Measurements from ENCODE around the gene SLC6A12.

SLC6A12 gene

DNA sequence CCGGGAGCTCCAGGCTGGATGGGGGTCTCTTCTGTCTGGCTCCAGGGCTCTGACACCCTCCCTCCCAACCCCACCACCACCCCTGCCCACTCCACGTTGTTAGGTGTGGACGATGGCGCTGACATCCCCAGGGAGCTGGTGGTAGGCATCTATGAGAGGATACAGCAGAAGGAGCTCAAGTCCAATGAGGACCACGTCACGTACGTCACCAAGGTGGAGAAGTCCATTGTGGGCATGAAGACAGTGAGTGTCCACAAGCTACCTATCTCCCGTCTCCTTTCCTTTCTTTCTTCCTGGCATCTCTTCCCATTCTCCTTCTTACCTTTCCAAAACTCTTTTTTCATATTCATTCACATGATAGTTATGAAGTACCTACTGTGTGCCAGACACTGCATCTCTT, 52.1 kb downstream of the SLC6A12 start:
- no peak for ATAC-seq
- TF ChIP-seq, protein P1, sequence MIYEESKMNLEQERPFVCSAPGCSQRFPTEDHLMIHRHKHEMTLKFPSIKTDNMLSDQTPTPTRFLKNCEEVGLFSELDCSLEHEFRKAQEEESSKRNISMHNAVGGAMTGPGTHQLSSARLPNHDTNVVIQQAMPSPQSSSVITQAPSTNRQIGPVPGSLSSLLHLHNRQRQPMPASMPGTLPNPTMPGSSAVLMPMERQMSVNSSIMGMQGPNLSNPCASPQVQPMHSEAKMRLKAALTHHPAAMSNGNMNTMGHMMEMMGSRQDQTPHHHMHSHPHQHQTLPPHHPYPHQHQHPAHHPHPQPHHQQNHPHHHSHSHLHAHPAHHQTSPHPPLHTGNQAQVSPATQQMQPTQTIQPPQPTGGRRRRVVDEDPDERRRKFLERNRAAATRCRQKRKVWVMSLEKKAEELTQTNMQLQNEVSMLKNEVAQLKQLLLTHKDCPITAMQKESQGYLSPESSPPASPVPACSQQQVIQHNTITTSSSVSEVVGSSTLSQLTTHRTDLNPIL (CRISPR knock-in tag; IDR thresholded peaks at IDR 0.05; ENCODE audit: low read depth) = no peak

DNA sequence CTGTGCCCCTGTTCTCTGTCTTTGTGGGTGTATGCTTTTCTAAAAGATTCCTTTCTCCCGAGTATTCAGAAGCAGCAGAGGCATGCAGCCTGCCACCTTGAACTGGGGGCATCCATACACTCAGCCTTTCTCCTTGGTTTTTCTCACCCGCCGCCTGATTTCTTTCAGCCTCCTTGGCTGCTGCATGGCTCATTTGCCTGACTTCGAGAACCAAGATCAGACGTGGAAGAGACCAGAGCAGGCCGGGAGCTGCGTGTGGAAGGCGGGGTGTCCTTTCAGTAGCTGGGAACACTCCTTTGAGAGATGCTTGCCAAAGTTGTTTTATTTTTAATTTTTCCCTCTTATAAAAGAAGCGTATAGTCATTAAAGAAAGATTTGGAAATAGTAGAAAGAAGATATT, 53.1 kb downstream of the SLC6A12 start:
- ATAC-seq = no peak
- TF ChIP-seq ZNF8 (CRISPR knock-in tag; IDR thresholded peaks at IDR 0.05) = no peak
- TF ChIP-seq RARB (CRISPR knock-in tag; IDR thresholded peaks at IDR 0.05) = no peak
- no peak for TF ChIP-seq ZNF70 (CRISPR knock-in tag; IDR thresholded peaks at IDR 0.05)
- no peak for TF ChIP-seq CSDC2 (CRISPR knock-in tag; IDR thresholded peaks at IDR 0.05)
- TF ChIP-seq, protein P2, sequence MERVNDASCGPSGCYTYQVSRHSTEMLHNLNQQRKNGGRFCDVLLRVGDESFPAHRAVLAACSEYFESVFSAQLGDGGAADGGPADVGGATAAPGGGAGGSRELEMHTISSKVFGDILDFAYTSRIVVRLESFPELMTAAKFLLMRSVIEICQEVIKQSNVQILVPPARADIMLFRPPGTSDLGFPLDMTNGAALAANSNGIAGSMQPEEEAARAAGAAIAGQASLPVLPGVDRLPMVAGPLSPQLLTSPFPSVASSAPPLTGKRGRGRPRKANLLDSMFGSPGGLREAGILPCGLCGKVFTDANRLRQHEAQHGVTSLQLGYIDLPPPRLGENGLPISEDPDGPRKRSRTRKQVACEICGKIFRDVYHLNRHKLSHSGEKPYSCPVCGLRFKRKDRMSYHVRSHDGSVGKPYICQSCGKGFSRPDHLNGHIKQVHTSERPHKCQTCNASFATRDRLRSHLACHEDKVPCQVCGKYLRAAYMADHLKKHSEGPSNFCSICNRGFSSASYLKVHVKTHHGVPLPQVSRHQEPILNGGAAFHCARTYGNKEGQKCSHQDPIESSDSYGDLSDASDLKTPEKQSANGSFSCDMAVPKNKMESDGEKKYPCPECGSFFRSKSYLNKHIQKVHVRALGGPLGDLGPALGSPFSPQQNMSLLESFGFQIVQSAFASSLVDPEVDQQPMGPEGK (CRISPR knock-in tag; IDR thresholded peaks at IDR 0.05; ENCODE audit: borderline replicate concordance) = no peak
- TF ChIP-seq TOX (CRISPR knock-in tag; IDR thresholded peaks at IDR 0.05; ENCODE audit: borderline replicate concordance) = no peak
- TF ChIP-seq ARNTL (CRISPR knock-in tag; IDR thresholded peaks at IDR 0.05; ENCODE audit: borderline replicate concordance, low read depth) = no peak
- TF ChIP-seq, protein P3, sequence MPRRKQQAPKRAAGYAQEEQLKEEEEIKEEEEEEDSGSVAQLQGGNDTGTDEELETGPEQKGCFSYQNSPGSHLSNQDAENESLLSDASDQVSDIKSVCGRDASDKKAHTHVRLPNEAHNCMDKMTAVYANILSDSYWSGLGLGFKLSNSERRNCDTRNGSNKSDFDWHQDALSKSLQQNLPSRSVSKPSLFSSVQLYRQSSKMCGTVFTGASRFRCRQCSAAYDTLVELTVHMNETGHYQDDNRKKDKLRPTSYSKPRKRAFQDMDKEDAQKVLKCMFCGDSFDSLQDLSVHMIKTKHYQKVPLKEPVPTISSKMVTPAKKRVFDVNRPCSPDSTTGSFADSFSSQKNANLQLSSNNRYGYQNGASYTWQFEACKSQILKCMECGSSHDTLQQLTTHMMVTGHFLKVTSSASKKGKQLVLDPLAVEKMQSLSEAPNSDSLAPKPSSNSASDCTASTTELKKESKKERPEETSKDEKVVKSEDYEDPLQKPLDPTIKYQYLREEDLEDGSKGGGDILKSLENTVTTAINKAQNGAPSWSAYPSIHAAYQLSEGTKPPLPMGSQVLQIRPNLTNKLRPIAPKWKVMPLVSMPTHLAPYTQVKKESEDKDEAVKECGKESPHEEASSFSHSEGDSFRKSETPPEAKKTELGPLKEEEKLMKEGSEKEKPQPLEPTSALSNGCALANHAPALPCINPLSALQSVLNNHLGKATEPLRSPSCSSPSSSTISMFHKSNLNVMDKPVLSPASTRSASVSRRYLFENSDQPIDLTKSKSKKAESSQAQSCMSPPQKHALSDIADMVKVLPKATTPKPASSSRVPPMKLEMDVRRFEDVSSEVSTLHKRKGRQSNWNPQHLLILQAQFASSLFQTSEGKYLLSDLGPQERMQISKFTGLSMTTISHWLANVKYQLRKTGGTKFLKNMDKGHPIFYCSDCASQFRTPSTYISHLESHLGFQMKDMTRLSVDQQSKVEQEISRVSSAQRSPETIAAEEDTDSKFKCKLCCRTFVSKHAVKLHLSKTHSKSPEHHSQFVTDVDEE (CRISPR knock-in tag; IDR thresholded peaks at IDR 0.05) = no peak
- TF ChIP-seq, protein P4, sequence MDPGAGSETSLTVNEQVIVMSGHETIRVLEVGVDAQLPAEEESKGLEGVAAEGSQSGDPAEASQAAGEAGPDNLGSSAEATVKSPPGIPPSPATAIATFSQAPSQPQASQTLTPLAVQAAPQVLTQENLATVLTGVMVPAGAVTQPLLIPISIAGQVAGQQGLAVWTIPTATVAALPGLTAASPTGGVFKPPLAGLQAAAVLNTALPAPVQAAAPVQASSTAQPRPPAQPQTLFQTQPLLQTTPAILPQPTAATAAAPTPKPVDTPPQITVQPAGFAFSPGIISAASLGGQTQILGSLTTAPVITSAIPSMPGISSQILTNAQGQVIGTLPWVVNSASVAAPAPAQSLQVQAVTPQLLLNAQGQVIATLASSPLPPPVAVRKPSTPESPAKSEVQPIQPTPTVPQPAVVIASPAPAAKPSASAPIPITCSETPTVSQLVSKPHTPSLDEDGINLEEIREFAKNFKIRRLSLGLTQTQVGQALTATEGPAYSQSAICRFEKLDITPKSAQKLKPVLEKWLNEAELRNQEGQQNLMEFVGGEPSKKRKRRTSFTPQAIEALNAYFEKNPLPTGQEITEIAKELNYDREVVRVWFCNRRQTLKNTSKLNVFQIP (CRISPR knock-in tag; IDR thresholded peaks at IDR 0.05; ENCODE audit: borderline replicate concordance, low read depth) = no peak
- TF ChIP-seq OSR1 (CRISPR knock-in tag; IDR thresholded peaks at IDR 0.05) = no peak
- no peak for TF ChIP-seq PPARA (CRISPR knock-in tag; IDR thresholded peaks at IDR 0.05; ENCODE audit: borderline replicate concordance)
- TF ChIP-seq GLIS3 (CRISPR knock-in tag; IDR thresholded peaks at IDR 0.05) = no peak
- TF ChIP-seq, protein P5, sequence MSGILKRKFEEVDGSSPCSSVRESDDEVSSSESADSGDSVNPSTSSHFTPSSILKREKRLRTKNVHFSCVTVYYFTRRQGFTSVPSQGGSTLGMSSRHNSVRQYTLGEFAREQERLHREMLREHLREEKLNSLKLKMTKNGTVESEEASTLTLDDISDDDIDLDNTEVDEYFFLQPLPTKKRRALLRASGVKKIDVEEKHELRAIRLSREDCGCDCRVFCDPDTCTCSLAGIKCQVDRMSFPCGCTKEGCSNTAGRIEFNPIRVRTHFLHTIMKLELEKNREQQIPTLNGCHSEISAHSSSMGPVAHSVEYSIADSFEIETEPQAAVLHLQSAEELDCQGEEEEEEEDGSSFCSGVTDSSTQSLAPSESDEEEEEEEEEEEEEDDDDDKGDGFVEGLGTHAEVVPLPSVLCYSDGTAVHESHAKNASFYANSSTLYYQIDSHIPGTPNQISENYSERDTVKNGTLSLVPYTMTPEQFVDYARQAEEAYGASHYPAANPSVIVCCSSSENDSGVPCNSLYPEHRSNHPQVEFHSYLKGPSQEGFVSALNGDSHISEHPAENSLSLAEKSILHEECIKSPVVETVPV (CRISPR knock-in tag; IDR thresholded peaks at IDR 0.05) = no peak
- TF ChIP-seq, protein P1 (CRISPR knock-in tag; IDR thresholded peaks at IDR 0.05; ENCODE audit: low read depth) = no peak
- no peak for TF ChIP-seq ZFP3 (CRISPR knock-in tag; IDR thresholded peaks at IDR 0.05)
- no peak for TF ChIP-seq SNAI2 (CRISPR knock-in tag; IDR thresholded peaks at IDR 0.05)
- TF ChIP-seq TCF4 (CRISPR knock-in tag; IDR thresholded peaks at IDR 0.05; ENCODE audit: borderline replicate concordance) = no peak
- no peak for TF ChIP-seq ISL1 (CRISPR knock-in tag; IDR thresholded peaks at IDR 0.05)
- no peak for TF ChIP-seq ZC3H10 (CRISPR knock-in tag; IDR thresholded peaks at IDR 0.05)

DNA sequence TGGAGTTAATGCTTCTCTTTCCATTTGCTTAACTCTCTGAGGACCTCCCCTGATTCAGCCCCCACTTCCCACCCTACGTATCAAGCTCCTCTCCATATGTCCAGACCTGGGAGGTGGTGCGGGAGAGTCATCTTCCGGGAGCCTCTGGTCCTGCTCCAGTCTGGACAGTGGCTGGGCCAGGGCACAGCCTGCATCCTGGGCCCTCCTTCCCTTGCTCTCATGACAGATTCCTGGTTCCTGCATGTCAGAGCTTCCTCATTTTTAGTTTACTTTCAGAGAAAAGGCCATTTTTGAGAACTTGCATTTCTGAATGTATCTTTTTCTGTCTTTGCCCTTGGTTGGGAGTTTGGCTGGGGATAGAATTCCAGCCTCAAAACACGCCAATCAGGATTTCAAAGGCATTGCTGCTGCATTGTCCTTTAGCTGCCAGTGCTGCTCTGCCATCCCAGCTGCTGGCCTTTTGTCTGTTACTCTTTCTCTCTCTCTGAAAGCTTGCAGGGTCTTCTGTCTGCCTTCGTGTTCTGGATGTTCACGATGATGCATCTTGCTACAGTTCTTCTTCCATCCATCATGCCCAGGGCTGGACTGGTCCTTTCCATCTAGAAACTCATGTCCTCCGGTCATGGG, 54.7 kb downstream of the SLC6A12 start:
- no peak for ATAC-seq
- no peak for TF ChIP-seq ZNF8 (CRISPR knock-in tag; IDR thresholded peaks at IDR 0.05)
- no peak for TF ChIP-seq ZNF565 (CRISPR knock-in tag; conservative IDR thresholded peaks at IDR 0.05; ENCODE audit: low read depth)
- no peak for TF ChIP-seq ESRRG (CRISPR knock-in tag; IDR thresholded peaks at IDR 0.05)
- TF ChIP-seq, protein P1 (CRISPR knock-in tag; IDR thresholded peaks at IDR 0.05; ENCODE audit: low read depth) = no peak
- no peak for TF ChIP-seq ZFP30 (CRISPR knock-in tag; IDR thresholded peaks at IDR 0.05)
- TF ChIP-seq ZC3H10 (CRISPR knock-in tag; IDR thresholded peaks at IDR 0.05) = no peak
- TF ChIP-seq, protein P5 (CRISPR knock-in tag; IDR thresholded peaks at IDR 0.05) = no peak
- no peak for TF ChIP-seq ZFP3 (CRISPR knock-in tag; IDR thresholded peaks at IDR 0.05)
- TF ChIP-seq PPARA (CRISPR knock-in tag; IDR thresholded peaks at IDR 0.05; ENCODE audit: borderline replicate concordance) = no peak
- no peak for TF ChIP-seq OSR1 (CRISPR knock-in tag; IDR thresholded peaks at IDR 0.05)
- no peak for TF ChIP-seq GLIS3 (CRISPR knock-in tag; IDR thresholded peaks at IDR 0.05)
- TF ChIP-seq BACH2 (CRISPR knock-in tag; IDR thresholded peaks at IDR 0.05; ENCODE audit: borderline replicate concordance) = no peak
- TF ChIP-seq TOX (CRISPR knock-in tag; IDR thresholded peaks at IDR 0.05; ENCODE audit: borderline replicate concordance) = no peak
